ENCODE data around the gene DPP7.
"Not testable (repeated sequence)": the region's sequence is repeated elsewhere in the genome, so short reads cannot be mapped to it uniquely, and the experiment has no call there.

Gene DPP7

GRCh38 chr9:137128862-137129455 lies 14.4 kb upstream of the DPP7 start:
- Histone ChIP-seq H3K27me3 (ENCODE audit: control insufficient read depth, insufficient read depth, low read length, poor library complexity, severe bottlenecking) (peaks cover 37% of the 10 kb centered on the region), H3K4me3 (ENCODE audit: insufficient read depth, low read depth, low read length) (peak overlapping the region; percentile 91), H3K27ac (ENCODE audit: insufficient read depth, low read depth, low read length, poor library complexity, severe bottlenecking) (no peak overlapping the region), H3K9me3 (ENCODE audit: control insufficient read depth, low read length) (no peaks in the 10 kb centered on the region), H3K36me3 (ENCODE audit: control insufficient read depth, insufficient read depth, low read length) (no peaks in the 10 kb centered on the region), H3K4me1 (ENCODE audit: control insufficient read depth, insufficient read depth, low read length) (peaks cover 8% of the 10 kb centered on the region)
- WGBS, 2 experiments = 24 to 25% methylated on average over 37 of the region's 37 CpGs

- WGBS, 2 experiments = 86% methylated on average over 19 of the region's 19 CpGs
- H3K27ac ChIP-seq (ENCODE audit: insufficient read depth, low read depth, low read length, poor library complexity, severe bottlenecking) = no peak overlapping the region
- no peaks in the 10 kb centered on the region for H3K9me3 ChIP-seq (ENCODE audit: control insufficient read depth, low read length)
- H3K4me3 ChIP-seq (ENCODE audit: insufficient read depth, low read depth, low read length) = peak overlapping the region; percentile 91
- no peaks in the 10 kb centered on the region for H3K36me3 ChIP-seq (ENCODE audit: control insufficient read depth, insufficient read depth, low read length)
- H3K4me1 ChIP-seq (ENCODE audit: control insufficient read depth, insufficient read depth, low read length) = peaks cover 8% of the 10 kb centered on the region
- peaks cover 32% of the 10 kb centered on the region for H3K27me3 ChIP-seq (ENCODE audit: control insufficient read depth, insufficient read depth, low read length, poor library complexity, severe bottlenecking)
These were observed 13.8 kb upstream of the DPP7 start for GRCh38 chr9:137128158-137128861.

GRCh38 chr9:137127301-137128157 lies 13.0 kb upstream of the DPP7 start:
- H3K4me1 ChIP-seq (ENCODE audit: control insufficient read depth, insufficient read depth, low read length) = peaks cover 8% of the 10 kb centered on the region
- no peak overlapping the region for H3K27ac ChIP-seq (ENCODE audit: insufficient read depth, low read depth, low read length, poor library complexity, severe bottlenecking)
- peaks cover 27% of the 10 kb centered on the region for H3K27me3 ChIP-seq (ENCODE audit: control insufficient read depth, insufficient read depth, low read length, poor library complexity, severe bottlenecking)
- no peaks in the 10 kb centered on the region for H3K36me3 ChIP-seq (ENCODE audit: control insufficient read depth, insufficient read depth, low read length)
- H3K4me3 ChIP-seq (ENCODE audit: insufficient read depth, low read depth, low read length) = no peak overlapping the region
- 84 to 88% methylated on average over 24 of the region's 24 CpGs for WGBS, 2 experiments
- no peaks in the 10 kb centered on the region for H3K9me3 ChIP-seq (ENCODE audit: control insufficient read depth, low read length)

GRCh38 chr9:137126786-137127185 lies 12.3 kb upstream of the DPP7 start:
- no peaks in the 10 kb centered on the region for H3K9me3 ChIP-seq (ENCODE audit: control insufficient read depth, low read length)
- H3K36me3 ChIP-seq (ENCODE audit: control insufficient read depth, insufficient read depth, low read length) = no peaks in the 10 kb centered on the region
- 95 to 96% methylated on average over 3 of the region's 3 CpGs for WGBS, 2 experiments
- H3K27me3 ChIP-seq (ENCODE audit: control insufficient read depth, insufficient read depth, low read length, poor library complexity, severe bottlenecking) = peaks cover 19% of the 10 kb centered on the region
- H3K27ac ChIP-seq (ENCODE audit: insufficient read depth, low read depth, low read length, poor library complexity, severe bottlenecking) = no peak overlapping the region
- no peak overlapping the region for H3K4me3 ChIP-seq (ENCODE audit: insufficient read depth, low read depth, low read length)
- H3K4me1 ChIP-seq (ENCODE audit: control insufficient read depth, insufficient read depth, low read length) = peaks cover 8% of the 10 kb centered on the region

- not testable (repeated sequence) for H3K27me3 ChIP-seq (ENCODE audit: control insufficient read depth, insufficient read depth, low read length, poor library complexity, severe bottlenecking); H3K9me3 ChIP-seq (ENCODE audit: control insufficient read depth, low read length); H3K4me3 ChIP-seq (ENCODE audit: insufficient read depth, low read depth, low read length); H3K27ac ChIP-seq (ENCODE audit: insufficient read depth, low read depth, low read length, poor library complexity, severe bottlenecking); H3K4me1 ChIP-seq (ENCODE audit: control insufficient read depth, insufficient read depth, low read length); H3K36me3 ChIP-seq (ENCODE audit: control insufficient read depth, insufficient read depth, low read length)
- WGBS, 2 experiments = 93% methylated on average over 5 of the region's 5 CpGs
These were observed 9.5 kb upstream of the DPP7 start for GRCh38 chr9:137123952-137124462.

- 94% methylated on average over 5 of the region's 5 CpGs for WGBS, 2 experiments
- H3K9me3 ChIP-seq (ENCODE audit: control insufficient read depth, low read length) = no peaks in the 10 kb centered on the region
- H3K4me3 ChIP-seq (ENCODE audit: insufficient read depth, low read depth, low read length) = no peak overlapping the region
- no peaks in the 10 kb centered on the region for H3K27me3 ChIP-seq (ENCODE audit: control insufficient read depth, insufficient read depth, low read length, poor library complexity, severe bottlenecking)
- no peaks in the 10 kb centered on the region for H3K36me3 ChIP-seq (ENCODE audit: control insufficient read depth, insufficient read depth, low read length)
- peaks cover 3% of the 10 kb centered on the region for H3K4me1 ChIP-seq (ENCODE audit: control insufficient read depth, insufficient read depth, low read length)
- no peak overlapping the region for H3K27ac ChIP-seq (ENCODE audit: insufficient read depth, low read depth, low read length, poor library complexity, severe bottlenecking)
These were observed 8.9 kb upstream of the DPP7 start for GRCh38 chr9:137123468-137123837.

GRCh38 chr9:137122796-137123467 lies 8.4 kb upstream of the DPP7 start:
- not testable (repeated sequence) for H3K9me3 ChIP-seq (ENCODE audit: control insufficient read depth, low read length); H3K4me3 ChIP-seq (ENCODE audit: insufficient read depth, low read depth, low read length); H3K27me3 ChIP-seq (ENCODE audit: control insufficient read depth, insufficient read depth, low read length, poor library complexity, severe bottlenecking); H3K36me3 ChIP-seq (ENCODE audit: control insufficient read depth, insufficient read depth, low read length); H3K27ac ChIP-seq (ENCODE audit: insufficient read depth, low read depth, low read length, poor library complexity, severe bottlenecking); H3K4me1 ChIP-seq (ENCODE audit: control insufficient read depth, insufficient read depth, low read length)
- WGBS, 2 experiments = 88 to 92% methylated on average over 16 of the region's 16 CpGs

- H3K4me3 ChIP-seq (ENCODE audit: insufficient read depth, low read depth, low read length); H3K27ac ChIP-seq (ENCODE audit: insufficient read depth, low read depth, low read length, poor library complexity, severe bottlenecking); H3K4me1 ChIP-seq (ENCODE audit: control insufficient read depth, insufficient read depth, low read length); H3K27me3 ChIP-seq (ENCODE audit: control insufficient read depth, insufficient read depth, low read length, poor library complexity, severe bottlenecking); H3K36me3 ChIP-seq (ENCODE audit: control insufficient read depth, insufficient read depth, low read length); H3K9me3 ChIP-seq (ENCODE audit: control insufficient read depth, low read length): not testable (repeated sequence)
- 85 to 87% methylated on average over 21 to 24 of the region's 25 CpGs for WGBS, 2 experiments
These were observed 7.6 kb upstream of the DPP7 start for GRCh38 chr9:137121927-137122795.

GRCh38 chr9:137118092-137118603 lies 3.6 kb upstream of the DPP7 start:
- not testable (repeated sequence) for H3K36me3 ChIP-seq (ENCODE audit: control insufficient read depth, insufficient read depth, low read length); H3K27ac ChIP-seq (ENCODE audit: insufficient read depth, low read depth, low read length, poor library complexity, severe bottlenecking); H3K4me3 ChIP-seq (ENCODE audit: insufficient read depth, low read depth, low read length); H3K9me3 ChIP-seq (ENCODE audit: control insufficient read depth, low read length); H3K4me1 ChIP-seq (ENCODE audit: control insufficient read depth, insufficient read depth, low read length)
- 84 to 85% methylated on average over 11 of the region's 12 CpGs for WGBS, 2 experiments
- H3K27me3 ChIP-seq (ENCODE audit: control insufficient read depth, insufficient read depth, low read length, poor library complexity, severe bottlenecking) = peaks cover 31% of the 10 kb centered on the region
